H1 (cell line): Measurements from ENCODE around the gene SRSF1.

Experiments used
- BCL11A ChIP-seq, 2 experiments: IDR thresholded peaks; one replicate each; pipeline ENCODE4 v1.6.1; 2011; ENCODE audit warnings: low read depth in 2 of 2, low read length in 2 of 2, mild to moderate bottlenecking in 2 of 2
- CEBPB ChIP-seq: IDR thresholded peaks from 2 replicates; pipeline ENCODE4 v1.6.1; 2012; ENCODE audit warnings: low read depth, low read length
- EP300 ChIP-seq, 2 experiments: IDR thresholded peaks; 1 replicate in 1 of 2; 2 replicates in 1 of 2; pipeline ENCODE4 v1.6.1; 2011 to 2012; ENCODE audit warnings: low read depth in 2 of 2, low read length in 2 of 2, mild to moderate bottlenecking in 2 of 2, borderline replicate concordance in 1 of 2, inconsistent platforms in 1 of 2, moderate library complexity in 1 of 2
- POLR2A ChIP-seq, 2 experiments: IDR thresholded peaks; 1 replicate in 1 of 2; 2 replicates in 1 of 2; pipeline ENCODE4 v1.6.1; 2011; ENCODE audit warnings: low read depth in 2 of 2, low read length in 2 of 2, mild to moderate bottlenecking in 2 of 2; ENCODE audit errors: control extremely low read depth in 1 of 2
- RAD21 ChIP-seq, 2 experiments: IDR thresholded peaks in 1 of 2; conservative IDR thresholded peaks in 1 of 2; 2 replicates each; pipeline ENCODE4 v1.6.1; 2011; ENCODE audit warnings: low read depth in 2 of 2, low read length in 2 of 2, improper control_type of control experiment in 1 of 2, inconsistent platforms in 1 of 2, mild to moderate bottlenecking in 1 of 2, moderate library complexity in 1 of 2
- SRF ChIP-seq: IDR thresholded peaks from 2 replicates; pipeline ENCODE4 v1.6.1; 2011; ENCODE audit warnings: mild to moderate bottlenecking, low read depth, low read length, moderate library complexity
- TF ChIP-seq, protein P1 (sequence below), 3 experiments: IDR thresholded peaks; 1 replicate in 2 of 3; 2 replicates in 1 of 3; pipeline versions ENCODE4 v1.5.1 to v1.6.1; 2011; ENCODE audit warnings: low read length in 3 of 3, mild to moderate bottlenecking in 3 of 3, inconsistent platforms in 2 of 3, low read depth in 1 of 3, moderate library complexity in 1 of 3; ENCODE audit not compliant: insufficient read depth in 1 of 3; ENCODE audit errors: control extremely low read depth in 1 of 3

DNA sequence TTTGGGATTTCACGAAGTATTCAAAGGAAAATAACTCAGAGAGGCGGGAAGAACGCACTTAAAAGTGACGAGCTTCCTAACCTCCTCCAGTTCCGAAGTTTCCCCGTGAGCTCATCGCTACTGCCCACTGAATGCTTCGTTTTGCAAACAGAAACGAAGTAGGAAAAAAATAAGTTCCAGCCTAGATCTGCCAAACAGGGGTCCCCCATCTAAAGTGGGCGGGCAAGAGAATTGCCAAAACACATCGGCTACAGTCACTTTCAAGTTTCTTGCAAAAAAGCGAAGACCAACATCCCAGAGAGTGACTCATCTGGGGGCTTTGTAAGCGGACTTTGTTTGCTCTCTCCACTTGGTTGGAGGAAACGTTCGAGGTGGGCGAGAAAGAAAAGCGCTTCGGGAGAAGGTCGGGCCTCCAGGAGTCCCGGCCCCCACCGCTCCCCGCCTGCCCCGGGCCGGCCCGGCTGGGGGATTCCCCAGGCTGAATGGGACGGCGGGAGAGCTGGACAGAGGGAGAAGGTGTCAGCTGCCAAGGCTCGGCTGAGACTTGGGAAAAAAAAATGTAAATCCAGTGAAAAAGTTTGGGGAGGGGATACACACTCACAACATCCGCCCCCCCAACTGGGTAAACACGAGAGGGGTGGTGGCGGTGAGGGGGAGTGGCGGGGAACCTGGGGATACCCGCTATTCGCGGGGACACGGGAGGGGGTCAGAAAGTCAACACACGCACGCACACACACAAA lies 20.0 kb downstream of the SRSF1 start:
- TF ChIP-seq CEBPB (no peak), SRF (no peak), RAD21 (IDR thresholded peaks at IDR 0.05 in 1 of 2, conservative IDR thresholded peaks at IDR 0.05 in 1 of 2; ENCODE audit: low read depth in 2 of 2, low read length in 2 of 2) (0 out of 4 replicates have a peak, but pooled peaks of 1 of the 2 experiments have one; percentile 2), EP300 (IDR thresholded peaks at IDR 0.05; ENCODE audit: borderline replicate concordance in 1 of 2, low read depth in 2 of 2, low read length in 2 of 2) (no peak), BCL11A (IDR thresholded peaks at IDR 0.05; ENCODE audit: low read depth in 2 of 2, low read length in 2 of 2) (no peak), POLR2A (IDR thresholded peaks at IDR 0.05; ENCODE audit: control extremely low read depth in 1 of 2, low read depth in 2 of 2, low read length in 2 of 2) (no peak)
- TF ChIP-seq, protein P1, sequence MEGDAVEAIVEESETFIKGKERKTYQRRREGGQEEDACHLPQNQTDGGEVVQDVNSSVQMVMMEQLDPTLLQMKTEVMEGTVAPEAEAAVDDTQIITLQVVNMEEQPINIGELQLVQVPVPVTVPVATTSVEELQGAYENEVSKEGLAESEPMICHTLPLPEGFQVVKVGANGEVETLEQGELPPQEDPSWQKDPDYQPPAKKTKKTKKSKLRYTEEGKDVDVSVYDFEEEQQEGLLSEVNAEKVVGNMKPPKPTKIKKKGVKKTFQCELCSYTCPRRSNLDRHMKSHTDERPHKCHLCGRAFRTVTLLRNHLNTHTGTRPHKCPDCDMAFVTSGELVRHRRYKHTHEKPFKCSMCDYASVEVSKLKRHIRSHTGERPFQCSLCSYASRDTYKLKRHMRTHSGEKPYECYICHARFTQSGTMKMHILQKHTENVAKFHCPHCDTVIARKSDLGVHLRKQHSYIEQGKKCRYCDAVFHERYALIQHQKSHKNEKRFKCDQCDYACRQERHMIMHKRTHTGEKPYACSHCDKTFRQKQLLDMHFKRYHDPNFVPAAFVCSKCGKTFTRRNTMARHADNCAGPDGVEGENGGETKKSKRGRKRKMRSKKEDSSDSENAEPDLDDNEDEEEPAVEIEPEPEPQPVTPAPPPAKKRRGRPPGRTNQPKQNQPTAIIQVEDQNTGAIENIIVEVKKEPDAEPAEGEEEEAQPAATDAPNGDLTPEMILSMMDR (IDR thresholded peaks at IDR 0.05; ENCODE audit: control extremely low read depth in 1 of 3, insufficient read depth in 1 of 3, low read depth in 1 of 3, low read length in 3 of 3) = no peak
